22Rv1 (cell line): ENCODE data around the gene FZD7.

Experiments
- H3K27ac ChIP-seq: fragments of 450-650 bp; 2 replicates; pipeline ENCODE4 v1.5.1; 2017
- CTCF ChIP-seq: fragments of 450-650 bp; IDR thresholded peaks from 2 replicates; pipeline ENCODE4 v1.5.1; 2017; ENCODE audit warnings: mild to moderate bottlenecking
- ZFX ChIP-seq: fragments of 450-650 bp; IDR thresholded peaks from 2 replicates; pipeline ENCODE4 v1.6.1; 2017; ENCODE audit warnings: antibody characterized with exemption, borderline replicate concordance

The FZD7 gene

DNA sequence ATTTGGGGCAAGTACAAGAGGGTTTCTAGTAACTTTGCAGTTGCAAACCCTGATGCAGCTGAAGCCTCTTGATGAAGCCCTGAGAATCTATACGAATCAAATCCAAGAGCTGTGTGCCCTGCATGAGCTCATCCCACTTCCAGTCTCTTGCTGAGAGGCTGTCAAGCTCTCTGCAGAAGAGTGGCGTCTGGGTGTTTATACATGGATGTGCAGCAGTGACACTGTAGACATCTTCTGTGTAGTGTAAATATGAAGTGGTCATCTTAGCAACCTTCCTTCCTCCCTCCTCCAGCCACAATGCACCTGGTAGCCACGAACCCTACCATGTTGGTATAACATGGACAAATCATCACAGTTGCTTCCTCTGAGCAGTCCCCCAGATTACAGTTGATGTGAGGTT lies 21.0 kb downstream of the FZD7 start:
- no peak for TF ChIP-seq ZFX
- no peak for TF ChIP-seq CTCF
- no peak overlapping the region for H3K27ac ChIP-seq

GRCh38 chr2:202056611-202057010 lies 23.0 kb downstream of the FZD7 start:
- TF ChIP-seq CTCF (peak; percentile 35), ZFX (no peak)
- H3K27ac ChIP-seq = no peak overlapping the region

DNA sequence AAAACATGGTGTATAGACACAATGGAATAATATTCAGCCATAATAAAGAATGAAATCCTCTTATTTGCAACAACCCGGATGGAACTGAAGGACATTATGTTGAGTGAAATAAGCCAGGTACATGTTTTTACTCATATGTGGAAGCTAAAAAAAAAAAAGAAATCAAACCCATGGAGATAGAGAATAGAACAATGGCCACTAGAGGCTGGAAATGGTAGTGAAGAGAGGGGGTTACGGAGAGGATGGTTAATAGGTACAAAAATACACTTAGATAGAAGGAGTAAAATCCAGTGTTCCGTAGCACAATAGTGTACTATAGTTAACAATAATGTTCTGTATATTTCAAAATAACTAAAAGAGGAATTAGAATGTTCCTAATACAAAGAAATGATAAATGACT lies 26.6 kb downstream of the FZD7 start:
- no peak overlapping the region for H3K27ac ChIP-seq
- TF ChIP-seq CTCF (peak; percentile 43), ZFX (no peak)

- no peak overlapping the region for H3K27ac ChIP-seq
- no peak for TF ChIP-seq ZFX
Measured at GRCh38 chr2:202061695-202062094, 28.0 kb downstream of the FZD7 start.

DNA sequence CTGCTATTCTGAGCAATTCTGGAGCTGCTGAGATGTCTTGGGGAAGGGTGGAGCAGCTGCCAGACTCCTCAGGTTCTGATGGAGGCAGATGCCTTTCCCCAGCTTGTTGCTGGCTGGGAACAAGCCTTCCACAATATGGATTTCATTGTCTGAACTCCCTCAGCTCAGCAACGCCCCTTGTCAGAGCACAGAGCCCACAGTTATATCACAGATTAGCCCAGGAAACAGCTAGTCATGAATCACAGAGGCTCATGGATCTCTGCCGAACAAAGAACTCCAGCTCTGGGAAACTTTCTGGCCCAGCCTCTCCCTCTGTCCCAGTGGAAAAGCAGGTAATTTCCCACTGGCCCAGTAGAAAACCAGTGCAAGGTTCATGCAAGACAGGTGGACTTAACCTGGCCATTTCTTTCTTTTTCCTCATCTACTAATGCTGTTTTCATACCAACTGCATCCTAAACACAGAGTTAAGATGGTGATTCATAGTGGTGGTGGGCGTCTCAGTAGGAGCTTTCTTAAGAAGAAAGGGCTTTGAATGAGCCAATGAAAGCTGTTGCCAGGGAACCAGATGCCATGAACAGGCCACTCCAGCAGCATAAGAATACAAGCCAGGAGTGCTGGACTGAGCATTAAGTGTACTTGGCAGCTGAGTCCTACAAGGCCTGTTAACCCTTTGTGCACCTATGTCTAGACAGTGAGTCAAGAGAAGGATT lies 30.7 kb downstream of the FZD7 start:
- TF ChIP-seq ZFX (no peak), CTCF (no peak)
- H3K27ac ChIP-seq = no peak overlapping the region

DNA sequence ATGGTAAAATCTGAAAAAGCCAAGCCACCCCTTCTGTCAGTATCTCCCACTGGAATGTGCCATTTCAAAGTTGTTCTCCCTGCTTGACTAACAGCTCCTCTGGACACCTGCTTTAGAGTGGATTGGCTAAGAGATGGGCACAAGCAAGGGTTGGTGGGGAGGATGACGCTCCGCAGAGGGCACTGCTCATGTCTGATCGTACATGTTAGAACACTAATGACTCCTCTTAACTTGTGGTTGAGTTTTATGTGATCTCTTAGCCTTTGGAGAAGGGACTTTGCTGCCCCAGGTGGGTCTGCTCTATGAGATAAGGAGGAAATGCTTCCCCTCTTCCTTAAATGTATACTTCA lies 31.2 kb downstream of the FZD7 start:
- TF ChIP-seq ZFX (no peak), CTCF (no peak)
- H3K27ac ChIP-seq = no peak overlapping the region

- no peak overlapping the region for H3K27ac ChIP-seq
- TF ChIP-seq ZFX (no peak), CTCF (no peak)
Measured at GRCh38 chr2:202065876-202066275, 32.2 kb downstream of the FZD7 start.

DNA sequence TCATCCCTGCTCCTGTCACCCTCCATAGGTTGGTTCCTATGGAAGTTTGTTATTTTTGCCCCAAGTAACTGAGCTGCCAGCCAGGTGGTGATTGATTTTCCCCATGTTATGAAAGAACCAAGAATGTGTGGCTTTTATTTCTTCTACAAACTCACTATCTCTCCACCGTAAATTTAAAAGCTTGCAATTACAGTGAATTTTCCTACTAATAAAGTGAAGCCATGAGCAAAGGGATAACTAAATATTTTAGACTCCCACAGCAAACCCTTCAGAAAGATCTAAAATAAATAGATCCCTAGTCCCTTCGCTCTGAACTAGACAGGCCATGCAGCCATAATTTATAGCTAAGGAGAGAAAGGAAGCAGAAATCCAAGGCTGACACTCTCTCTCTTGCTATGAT lies 33.2 kb downstream of the FZD7 start:
- TF ChIP-seq CTCF = no peak
- no peak for TF ChIP-seq ZFX
- no peak overlapping the region for H3K27ac ChIP-seq
